ENCODE results near the gene FOXP1. TPM values are rescaled to one million over a fixed set of nuclear protein-coding genes. Genes with fewer than 3 reads are reported as not detected.

The FOXP1 gene
- total and polyA plus RNA-seq, 2 of the 8 experiments (the other 6 are each of a cell fraction or from before 2014, with no cell fraction given), result 13.9 to 25.4 TPM

DNA sequence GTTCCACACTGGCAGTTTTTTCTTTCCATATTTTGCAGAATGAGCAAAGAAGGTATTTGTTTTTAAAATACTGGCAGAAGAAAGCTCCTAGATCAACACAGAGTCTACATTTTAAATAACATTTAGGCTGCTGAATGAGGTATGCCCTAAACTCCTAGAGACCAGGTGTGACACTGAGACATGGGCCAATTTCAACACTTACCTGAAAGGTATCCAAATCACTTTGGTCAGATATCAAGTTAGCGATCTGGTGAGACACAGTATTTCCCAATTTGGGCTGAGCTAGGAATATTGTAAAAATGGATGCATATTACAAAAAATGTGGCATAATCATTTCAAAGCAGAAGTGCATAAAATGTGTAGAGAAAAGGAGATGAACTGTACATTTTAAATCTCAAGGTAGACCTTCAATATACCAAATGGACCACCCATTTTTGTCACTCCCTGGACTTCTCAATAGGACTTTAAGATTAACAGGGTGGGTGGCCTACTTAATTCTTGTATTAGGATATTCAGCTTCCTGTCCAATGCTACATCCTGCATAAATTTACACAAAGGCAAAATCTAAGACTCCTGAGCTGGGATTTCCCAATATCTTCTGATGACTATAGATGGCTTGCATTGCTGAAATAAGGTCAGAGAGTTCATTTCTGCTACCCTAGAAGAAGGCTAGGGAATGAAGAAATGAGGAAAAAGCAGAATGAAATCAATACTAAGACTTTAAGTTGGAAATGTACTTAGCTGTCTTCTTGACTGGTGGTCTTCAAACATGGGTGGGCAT, 487.8 kb downstream of the FOXP1 start (continued):
- TF ChIP-seq CHD7 (IDR thresholded peaks at IDR 0.05; ENCODE audit: insufficient replicate concordance, low read length) (no peak), TAF1 (IDR thresholded peaks at IDR 0.05; ENCODE audit: low read depth, low read length) (no peak), CREB1 (IDR thresholded peaks at IDR 0.05) (no peak), POLR2A (IDR thresholded peaks at IDR 0.05; ENCODE audit: control extremely low read depth in 1 of 2, low read depth in 2 of 2, low read length in 2 of 2) (no peak), ZNF274 (IDR thresholded peaks at IDR 0.05; ENCODE audit: borderline replicate concordance, extremely low read depth, low read length) (no peak), CBX5 (IDR thresholded peaks at IDR 0.05; ENCODE audit: low read depth, low read length) (no peak), GTF2F1 (IDR thresholded peaks at IDR 0.05; ENCODE audit: borderline replicate concordance, low read depth, low read length) (no peak), BACH1 (IDR thresholded peaks at IDR 0.05; ENCODE audit: low read length) (no peak), CEBPB (IDR thresholded peaks at IDR 0.05; ENCODE audit: low read depth, low read length) (no peak), SIRT6 (IDR thresholded peaks at IDR 0.05; ENCODE audit: low read length) (no peak), CBX8 (IDR thresholded peaks at IDR 0.05; ENCODE audit: borderline replicate concordance, low read depth, low read length) (no peak), SP1 (IDR thresholded peaks at IDR 0.05; ENCODE audit: low read depth, low read length) (no peak)

Measured in H1 (cell line).